H9 (cell line): ENCODE data around the gene TRPC4AP. TPM values are rescaled to one million over a fixed set of nuclear protein-coding genes. Genes with fewer than 3 reads are reported as not detected.

ENCODE experiments used
- DNase-seq: peaks from one replicate; pipeline ENCODE4 v3.0.0-alpha.2; 2017
- H2AFZ ChIP-seq: one replicate; pipeline ENCODE4 v1.6.1; 2013; ENCODE audit warnings: mild to moderate bottlenecking, low read length, control low read depth, moderate library complexity
- H2AK5ac ChIP-seq: 2 replicates; pipeline ENCODE4 v1.6.1; 2013; ENCODE audit warnings: low read length, control low read depth, mixed read lengths; ENCODE audit not compliant: insufficient read length
- H2BK120ac ChIP-seq: one replicate; pipeline ENCODE4 v1.6.1; 2013; ENCODE audit warnings: low read depth, mild to moderate bottlenecking, low read length, control low read depth, inconsistent platforms; ENCODE audit not compliant: poor library complexity, severe bottlenecking
- H2BK12ac ChIP-seq: 2 replicates; pipeline ENCODE4 v1.6.1; 2013; ENCODE audit warnings: low read length, control low read depth, mixed read lengths, low read depth; ENCODE audit not compliant: insufficient read length
- H2BK15ac ChIP-seq: 2 replicates; pipeline ENCODE4 v1.6.1; 2013; ENCODE audit warnings: low read depth, low read length, control low read depth
- H2BK20ac ChIP-seq: one replicate; pipeline ENCODE4 v1.6.1; 2013; ENCODE audit warnings: low read depth, mild to moderate bottlenecking, low read length, control low read depth, inconsistent platforms; ENCODE audit not compliant: poor library complexity, severe bottlenecking
- H2BK5ac ChIP-seq: 2 replicates; pipeline ENCODE4 v1.6.1; 2013; ENCODE audit warnings: low read length, control low read depth, mixed read lengths; ENCODE audit not compliant: insufficient read length
- H3K14ac ChIP-seq: 2 replicates; pipeline ENCODE4 v1.6.1; 2013; ENCODE audit warnings: low read length, control low read depth; ENCODE audit not compliant: insufficient read depth
- H3K18ac ChIP-seq: 2 replicates; pipeline ENCODE4 v1.6.1; 2013; ENCODE audit warnings: low read depth, mild to moderate bottlenecking, mixed read lengths, low read length, control low read depth; ENCODE audit not compliant: insufficient read length
- H3K23ac ChIP-seq: 2 replicates; pipeline ENCODE4 v1.6.1; 2013; ENCODE audit warnings: low read length, control low read depth, mixed read lengths, low read depth; ENCODE audit not compliant: insufficient read length
- H3K23me2 ChIP-seq: 2 replicates; pipeline ENCODE4 v1.6.1; 2013; ENCODE audit warnings: low read depth, mild to moderate bottlenecking, mixed read lengths, low read length, control low read depth; ENCODE audit not compliant: insufficient read length, poor library complexity, severe bottlenecking
- H3K27ac ChIP-seq: 2 replicates; pipeline ENCODE4 v1.5.1; 2013; ENCODE audit warnings: low read length, control low read depth, mixed read lengths, low read depth; ENCODE audit not compliant: insufficient read length
- H3K27me3 ChIP-seq: 2 replicates; pipeline ENCODE4 v1.6.1; 2013; ENCODE audit warnings: low read length, control low read depth, inconsistent platforms; ENCODE audit not compliant: insufficient read depth
- H3K4ac ChIP-seq: 2 replicates; pipeline ENCODE4 v1.6.1; 2013; ENCODE audit warnings: low read depth, mild to moderate bottlenecking, control low read depth, inconsistent platforms, low read length, moderate library complexity
- H3K4me1 ChIP-seq: 2 replicates; pipeline ENCODE4 v1.6.1; 2013; ENCODE audit warnings: low read length, control low read depth, inconsistent platforms; ENCODE audit not compliant: insufficient read depth
- H3K4me2 ChIP-seq: 2 replicates; pipeline ENCODE4 v1.6.1; 2013; ENCODE audit warnings: low read length, control low read depth, mixed read lengths; ENCODE audit not compliant: insufficient read length, insufficient read depth
- H3K56ac ChIP-seq: 2 replicates; pipeline ENCODE4 v1.6.1; 2013; ENCODE audit warnings: low read depth, mild to moderate bottlenecking, mixed read lengths, low read length, control low read depth; ENCODE audit not compliant: insufficient read length
- H3K79me1 ChIP-seq: 2 replicates; pipeline ENCODE4 v1.6.1; 2013; ENCODE audit warnings: low read depth, mild to moderate bottlenecking, moderate library complexity, low read length, control low read depth, inconsistent platforms; ENCODE audit not compliant: insufficient read depth, poor library complexity, severe bottlenecking
- H3K79me2 ChIP-seq: 2 replicates; pipeline ENCODE4 v1.6.1; 2013; ENCODE audit warnings: low read length, control low read depth, inconsistent platforms; ENCODE audit not compliant: insufficient read depth
- H3K9ac ChIP-seq: 2 replicates; pipeline ENCODE4 v1.6.1; 2013; ENCODE audit warnings: low read length, control low read depth, mixed read lengths; ENCODE audit not compliant: insufficient read length; ENCODE audit errors: extremely low read depth
- H3K9me3 ChIP-seq: one replicate; pipeline ENCODE4 v1.6.1; 2013; ENCODE audit warnings: low read depth, low read length, inconsistent platforms; ENCODE audit not compliant: control insufficient read depth
- H3T11ph ChIP-seq: one replicate; pipeline ENCODE4 v1.6.1; 2013; ENCODE audit warnings: mild to moderate bottlenecking, low read length, control low read depth, inconsistent platforms
- H4K20me1 ChIP-seq: one replicate; pipeline ENCODE4 v1.6.1; 2013; ENCODE audit not compliant: control insufficient read depth, insufficient read length, insufficient read depth
- H4K5ac ChIP-seq: 2 replicates; pipeline ENCODE4 v1.6.1; 2013; ENCODE audit warnings: low read depth, mild to moderate bottlenecking, mixed read lengths, low read length, control low read depth; ENCODE audit not compliant: insufficient read length
- H4K8ac ChIP-seq: replicated peaks from 2 replicates; pipeline ENCODE4 v1.6.1; 2013; ENCODE audit warnings: low read length, control low read depth, mixed read lengths, low read depth; ENCODE audit not compliant: insufficient read length
- H4K91ac ChIP-seq: 2 replicates; pipeline ENCODE4 v1.6.1; 2013; ENCODE audit warnings: low read depth, mild to moderate bottlenecking, moderate library complexity, mixed read lengths, low read length, control low read depth; ENCODE audit not compliant: insufficient read length
- H3K27ac Mint-ChIP-seq, 3 experiments: 2 replicates in 2 of 3; 3 replicates in 1 of 3; pipeline ENCODE4 v1.8.0; 2020 to 2021; ENCODE audit warnings: mixed read lengths in 3 of 3, mild to moderate bottlenecking in 1 of 3, moderate library complexity in 1 of 3
- H3K27me3 Mint-ChIP-seq: 2 replicates; pipeline ENCODE4 v1.8.0; 2021; ENCODE audit warnings: low read depth, mild to moderate bottlenecking, moderate library complexity, mixed read lengths
- H3K36me3 Mint-ChIP-seq, 3 experiments: 2 replicates in 2 of 3; 3 replicates in 1 of 3; pipeline ENCODE4 v1.8.0; 2020 to 2021; ENCODE audit warnings: low read depth in 3 of 3, mixed read lengths in 3 of 3; ENCODE audit not compliant: insufficient read depth in 1 of 3
- H3K4me1 Mint-ChIP-seq, 2 experiments: 2 replicates each; pipeline ENCODE4 v1.8.0; 2020; ENCODE audit warnings: mixed read lengths in 2 of 2
- H3K4me3 Mint-ChIP-seq, 2 experiments: 2 replicates in 1 of 2; 3 replicates in 1 of 2; pipeline ENCODE4 v1.8.0; 2020 to 2021; ENCODE audit warnings: mild to moderate bottlenecking in 2 of 2, mixed read lengths in 2 of 2, moderate library complexity in 1 of 2
- H3K9me3 Mint-ChIP-seq, 2 experiments: 2 replicates in 1 of 2; 3 replicates in 1 of 2; pipeline ENCODE4 v1.8.0; 2020; ENCODE audit warnings: mild to moderate bottlenecking in 2 of 2, mixed read lengths in 2 of 2, moderate library complexity in 1 of 2
- CTCF ChIP-seq: fragments of 200-600 bp; sonication (generic); conservative IDR thresholded peaks from 3 replicates; pipeline ENCODE4 v1.8.0; 2021; ENCODE audit warnings: antibody characterized with exemption, mild to moderate bottlenecking
- WGBS: extraction: QIAGEN DNeasy Blood & Tissue Kit; methylation state at CpG from one replicate; pipeline ENCODE4 v1.1.7; 2013; ENCODE audit warnings: missing lambda C conversion rate, low lambda C conversion rate, mixed read lengths; ENCODE audit not compliant: insufficient read length; ENCODE audit errors: extremely low coverage; 5-methylcytosine and 5-hydroxymethylcytosine counted together
- total RNA-seq: library from RNA; stranded (reverse); gene quantifications from 2 replicates; pipeline ENCODE4 v1.2.1, GENCODE V29; 2021

The TRPC4AP gene
- total RNA-seq, 1 experiment from 2014 or later, result 93.9 TPM

GRCh38 chr20:35040646-35041045, 52.0 kb downstream of the TRPC4AP start:
- no peak overlapping the region for H2BK15ac ChIP-seq
- no peaks in the 10 kb centered on the region for H3K27me3 ChIP-seq
- H3K9me3 Mint-ChIP-seq, result no peaks in the 10 kb centered on the region
- no peak overlapping the region for H3K4ac ChIP-seq
- H4K8ac ChIP-seq, result no peak overlapping the region
- no peak overlapping the region for H3K27ac ChIP-seq
- no peak overlapping the region for H2AK5ac ChIP-seq
- H3K9me3 ChIP-seq, result no peaks in the 10 kb centered on the region
- no peak overlapping the region for H3K14ac ChIP-seq
- H3K56ac ChIP-seq, result no peak overlapping the region
- no peak overlapping the region for H3T11ph ChIP-seq
- no peak overlapping the region for H3K4me3 Mint-ChIP-seq
- H3K23ac ChIP-seq, result no peak overlapping the region
- no peak overlapping the region for H4K91ac ChIP-seq
- no peak overlapping the region for H2AFZ ChIP-seq
- H3K36me3 Mint-ChIP-seq, result peaks cover 5 to 34% (median 33%) of the 10 kb centered on the region in 3 experiments; a peak in 6 of 7 replicates
- no peaks in the 10 kb centered on the region for H4K20me1 ChIP-seq
- no peak for TF ChIP-seq CTCF
- no peak overlapping the region for H4K5ac ChIP-seq
- H2BK12ac ChIP-seq, result no peak overlapping the region
- H3K4me1 ChIP-seq, result no peaks in the 10 kb centered on the region
- no peaks in the 10 kb centered on the region for H3K79me2 ChIP-seq
- WGBS, result no CpG with 5 or more reads among the region's 6 CpGs
- H2BK20ac ChIP-seq, result no peak overlapping the region
- H3K4me2 ChIP-seq, result no peak overlapping the region
- no peak overlapping the region for H2BK120ac ChIP-seq
- no peak overlapping the region for H3K9ac ChIP-seq
- H3K18ac ChIP-seq, result no peak overlapping the region
- no peaks in the 10 kb centered on the region for H3K27me3 Mint-ChIP-seq
- no peak for DNase-seq
- no peaks in the 10 kb centered on the region for H3K4me1 Mint-ChIP-seq
- no peaks in the 10 kb centered on the region for H3K79me1 ChIP-seq
- H3K23me2 ChIP-seq, result no peaks in the 10 kb centered on the region
- H3K27ac Mint-ChIP-seq, result peak overlapping the region in 1 of 3 experiments; percentile 22; a peak in 3 of 7 replicates
- no peak overlapping the region for H2BK5ac ChIP-seq
